K562 (cell line): Measurements from ENCODE around the gene ZSWIM3. TPM values are rescaled to one million over a fixed set of nuclear protein-coding genes. Genes with fewer than 3 reads are reported as not detected.
A peak's percentile ranks its signal among the peaks of the same experiment; 100 is the strongest.

Experiments
- ADNP ChIP-seq: fragments of 200-800 bp; sonication (Bioruptor generic); IDR thresholded peaks from 2 replicates; pipeline ENCODE4 v1.6.1; 2016; ENCODE audit warnings: missing genetic modification characterization, missing compliant biosample characterization
- ARHGAP35 ChIP-seq: fragments of 450-650 bp; IDR thresholded peaks from 2 replicates; pipeline ENCODE4 v1.6.1; 2018; ENCODE audit not compliant: partially characterized antibody
- ASH1L ChIP-seq: fragments of 450-650 bp; IDR thresholded peaks from 2 replicates; pipeline ENCODE4 v1.6.1; 2018; ENCODE audit warnings: borderline replicate concordance, mild to moderate bottlenecking, low read depth; ENCODE audit not compliant: partially characterized antibody
- CBFB ChIP-seq: sonication (generic); formaldehyde crosslinking; IDR thresholded peaks from 2 replicates; pipeline ENCODE4 v1.4.0; 2020; ENCODE audit warnings: mild to moderate bottlenecking, missing genetic modification reagents
- E2F3 ChIP-seq: fragments of 250-450 bp; sonication (Bioruptor Pico); IDR thresholded peaks from 2 replicates; pipeline ENCODE4 v1.4.0; 2020; ENCODE audit warnings: mild to moderate bottlenecking
- ESRRB ChIP-seq: fragments of 250-450 bp; sonication (Bioruptor Pico); IDR thresholded peaks from 2 replicates; pipeline ENCODE4 v1.5.0; 2020; ENCODE audit warnings: mild to moderate bottlenecking, moderate library complexity, borderline replicate concordance
- FIP1L1 ChIP-seq: fragments of 200-400 bp; formaldehyde crosslinking; IDR thresholded peaks from 2 replicates; pipeline ENCODE4 v1.6.1; 2018; ENCODE audit warnings: mild to moderate bottlenecking, low read depth, low read length; ENCODE audit not compliant: poor library complexity, severe bottlenecking
- HMG20A ChIP-seq: fragments of 450-650 bp; formaldehyde crosslinking; conservative IDR thresholded peaks from 2 replicates; pipeline ENCODE4 v1.4.0; 2020; ENCODE audit warnings: mild to moderate bottlenecking, mixed read lengths
- KLF13 ChIP-seq: fragments of 450-650 bp; IDR thresholded peaks from 2 replicates; pipeline ENCODE4 v1.6.1; 2016; ENCODE audit warnings: missing genetic modification characterization, low read depth, mild to moderate bottlenecking, missing compliant biosample characterization, moderate library complexity, borderline replicate concordance
- KLF6 ChIP-seq: fragments of 250-450 bp; sonication (Bioruptor Pico); IDR thresholded peaks from 2 replicates; pipeline ENCODE4 v1.4.0; 2020; ENCODE audit warnings: mild to moderate bottlenecking, moderate library complexity, borderline replicate concordance
- OTX1 ChIP-seq: fragments of 450-650 bp; formaldehyde crosslinking; IDR thresholded peaks from 2 replicates; pipeline ENCODE4 v1.4.0; 2022; ENCODE audit warnings: mild to moderate bottlenecking
- PTTG1 ChIP-seq: fragments of 450-650 bp; IDR thresholded peaks from 2 replicates; pipeline ENCODE4 v1.6.1; 2016; ENCODE audit warnings: low read depth, mild to moderate bottlenecking, missing genetic modification characterization, missing compliant biosample characterization
- TRIM24 ChIP-seq, 2 experiments: fragments of 450-650 bp; IDR thresholded peaks; 2 replicates each; pipeline ENCODE4 v1.6.1; 2016
- YBX1 ChIP-seq: fragments of 450-650 bp; IDR thresholded peaks from 2 replicates; pipeline ENCODE4 v1.7.1; 2016; ENCODE audit warnings: mild to moderate bottlenecking
- ZKSCAN1 ChIP-seq: fragments of 150-350 bp; IDR thresholded peaks from 2 replicates; pipeline ENCODE4 v1.6.1; 2016; ENCODE audit warnings: low read depth, low read length
- ZKSCAN3 ChIP-seq: fragments of 250-450 bp; sonication (Bioruptor Pico); IDR thresholded peaks from 2 replicates; pipeline ENCODE4 v1.4.0; 2020
- ZNF140 ChIP-seq: fragments of 250-450 bp; sonication (Bioruptor Pico); IDR thresholded peaks from 2 replicates; pipeline ENCODE4 v1.8.0; 2021; ENCODE audit warnings: moderate library complexity, mild to moderate bottlenecking, inconsistent platforms
- ZNF274 ChIP-seq: IDR thresholded peaks from 2 replicates; pipeline ENCODE4 v1.6.1; 2011; ENCODE audit warnings: low read depth, mild to moderate bottlenecking, low read length, moderate library complexity, borderline replicate concordance
- ZNF695 ChIP-seq: fragments of 450-650 bp; formaldehyde crosslinking; IDR thresholded peaks from 2 replicates; pipeline ENCODE4 v1.4.0; 2020; ENCODE audit warnings: mild to moderate bottlenecking, moderate library complexity
- polyA plus RNA-seq, 8 experiments: library from polyadenylated mRNA; depleted of rRNA in 4 of 8; stranded (reverse) in 5 of 8; unstranded in 3 of 8; fragments of >200 nt; fragmentation: Nextera tagmentation in 2 of 8; fragmentation: Illumina TruSeq in 1 of 8; extraction: Ambion mirVana in 2 of 8; extraction: Trizol in 1 of 8; gene quantifications; 2 replicates each; pipeline versions ENCODE4 v1.2.1 to v1.2.3, GENCODE V29; 2011 to 2014; ENCODE audit warnings: inconsistent platforms in 1 of 8, missing spikeins in 1 of 8
- total RNA-seq, 7 experiments: library from RNA; depleted of rRNA in 6 of 7; stranded (reverse); fragments of >200 nt in 6 of 7; fragmentation: Illumina TruSeq in 2 of 7; extraction: Trizol in 2 of 7; gene quantifications; 2 replicates each; pipeline versions ENCODE4 v1.2.1 to v1.2.3, GENCODE V29; 2011 to 2021; ENCODE audit warnings: low replicate concordance in 1 of 7
- TF ChIP-seq, protein P1 (sequence below): fragments of 250-450 bp; sonication (Bioruptor Pico); IDR thresholded peaks from 2 replicates; pipeline ENCODE4 v1.5.0; 2020; ENCODE audit warnings: mild to moderate bottlenecking
- TF ChIP-seq, protein P2 (sequence below): fragments of 250-450 bp; sonication (Bioruptor Pico); IDR thresholded peaks from 2 replicates; pipeline ENCODE4 v1.4.0; 2020; ENCODE audit warnings: mild to moderate bottlenecking, moderate library complexity, borderline replicate concordance
- TF ChIP-seq, protein P3 (sequence below): fragments of 250-450 bp; sonication (Bioruptor Pico); IDR thresholded peaks from 2 replicates; pipeline ENCODE4 v1.5.0; 2022; ENCODE audit warnings: mild to moderate bottlenecking

Gene ZSWIM3
- total and polyA plus RNA-seq, 9 of the 15 experiments (the other 6 are each of a cell fraction or from before 2014, with no cell fraction given) = 1.7 to 4.3 (median 2.9) TPM

- peak; percentile 80 for TF ChIP-seq KLF13 (tag)
- TF ChIP-seq, protein P1, sequence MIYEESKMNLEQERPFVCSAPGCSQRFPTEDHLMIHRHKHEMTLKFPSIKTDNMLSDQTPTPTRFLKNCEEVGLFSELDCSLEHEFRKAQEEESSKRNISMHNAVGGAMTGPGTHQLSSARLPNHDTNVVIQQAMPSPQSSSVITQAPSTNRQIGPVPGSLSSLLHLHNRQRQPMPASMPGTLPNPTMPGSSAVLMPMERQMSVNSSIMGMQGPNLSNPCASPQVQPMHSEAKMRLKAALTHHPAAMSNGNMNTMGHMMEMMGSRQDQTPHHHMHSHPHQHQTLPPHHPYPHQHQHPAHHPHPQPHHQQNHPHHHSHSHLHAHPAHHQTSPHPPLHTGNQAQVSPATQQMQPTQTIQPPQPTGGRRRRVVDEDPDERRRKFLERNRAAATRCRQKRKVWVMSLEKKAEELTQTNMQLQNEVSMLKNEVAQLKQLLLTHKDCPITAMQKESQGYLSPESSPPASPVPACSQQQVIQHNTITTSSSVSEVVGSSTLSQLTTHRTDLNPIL = 0 out of 2 replicates have a peak, but pooled peaks have one; percentile 33
- TF ChIP-seq YBX1 = no peak
- TF ChIP-seq E2F3 (CRISPR knock-in tag) = no peak; the same call in 1 of the 2 replicates
- TF ChIP-seq TRIM24 (IDR thresholded peaks at IDR 0.05) = peak in 1 of 2 experiments; percentile 50; a peak in 1 of 4 replicates
- TF ChIP-seq ZKSCAN3 (CRISPR knock-in tag) = no peak
- TF ChIP-seq ZNF140 (CRISPR knock-in tag) = no peak
- TF ChIP-seq PTTG1 (tag) = no peak
- TF ChIP-seq, protein P2, sequence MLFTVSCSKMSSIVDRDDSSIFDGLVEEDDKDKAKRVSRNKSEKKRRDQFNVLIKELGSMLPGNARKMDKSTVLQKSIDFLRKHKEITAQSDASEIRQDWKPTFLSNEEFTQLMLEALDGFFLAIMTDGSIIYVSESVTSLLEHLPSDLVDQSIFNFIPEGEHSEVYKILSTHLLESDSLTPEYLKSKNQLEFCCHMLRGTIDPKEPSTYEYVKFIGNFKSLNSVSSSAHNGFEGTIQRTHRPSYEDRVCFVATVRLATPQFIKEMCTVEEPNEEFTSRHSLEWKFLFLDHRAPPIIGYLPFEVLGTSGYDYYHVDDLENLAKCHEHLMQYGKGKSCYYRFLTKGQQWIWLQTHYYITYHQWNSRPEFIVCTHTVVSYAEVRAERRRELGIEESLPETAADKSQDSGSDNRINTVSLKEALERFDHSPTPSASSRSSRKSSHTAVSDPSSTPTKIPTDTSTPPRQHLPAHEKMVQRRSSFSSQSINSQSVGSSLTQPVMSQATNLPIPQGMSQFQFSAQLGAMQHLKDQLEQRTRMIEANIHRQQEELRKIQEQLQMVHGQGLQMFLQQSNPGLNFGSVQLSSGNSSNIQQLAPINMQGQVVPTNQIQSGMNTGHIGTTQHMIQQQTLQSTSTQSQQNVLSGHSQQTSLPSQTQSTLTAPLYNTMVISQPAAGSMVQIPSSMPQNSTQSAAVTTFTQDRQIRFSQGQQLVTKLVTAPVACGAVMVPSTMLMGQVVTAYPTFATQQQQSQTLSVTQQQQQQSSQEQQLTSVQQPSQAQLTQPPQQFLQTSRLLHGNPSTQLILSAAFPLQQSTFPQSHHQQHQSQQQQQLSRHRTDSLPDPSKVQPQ = peak; percentile 64; the same call in 1 of the 2 replicates
- no peak; the same call in 1 of the 2 replicates for TF ChIP-seq OTX1 (CRISPR knock-in tag)
- TF ChIP-seq CBFB (CRISPR knock-in tag) = peak; percentile 79
- TF ChIP-seq ASH1L = no peak
- no peak for TF ChIP-seq ARHGAP35
- 0 out of 2 replicates have a peak, but pooled peaks have one; percentile 37 for TF ChIP-seq ZKSCAN1
- no peak for TF ChIP-seq ADNP (tag)
- TF ChIP-seq HMG20A (CRISPR knock-in tag) = no peak
- TF ChIP-seq KLF6 (CRISPR knock-in tag) = no peak
- TF ChIP-seq, protein P3, sequence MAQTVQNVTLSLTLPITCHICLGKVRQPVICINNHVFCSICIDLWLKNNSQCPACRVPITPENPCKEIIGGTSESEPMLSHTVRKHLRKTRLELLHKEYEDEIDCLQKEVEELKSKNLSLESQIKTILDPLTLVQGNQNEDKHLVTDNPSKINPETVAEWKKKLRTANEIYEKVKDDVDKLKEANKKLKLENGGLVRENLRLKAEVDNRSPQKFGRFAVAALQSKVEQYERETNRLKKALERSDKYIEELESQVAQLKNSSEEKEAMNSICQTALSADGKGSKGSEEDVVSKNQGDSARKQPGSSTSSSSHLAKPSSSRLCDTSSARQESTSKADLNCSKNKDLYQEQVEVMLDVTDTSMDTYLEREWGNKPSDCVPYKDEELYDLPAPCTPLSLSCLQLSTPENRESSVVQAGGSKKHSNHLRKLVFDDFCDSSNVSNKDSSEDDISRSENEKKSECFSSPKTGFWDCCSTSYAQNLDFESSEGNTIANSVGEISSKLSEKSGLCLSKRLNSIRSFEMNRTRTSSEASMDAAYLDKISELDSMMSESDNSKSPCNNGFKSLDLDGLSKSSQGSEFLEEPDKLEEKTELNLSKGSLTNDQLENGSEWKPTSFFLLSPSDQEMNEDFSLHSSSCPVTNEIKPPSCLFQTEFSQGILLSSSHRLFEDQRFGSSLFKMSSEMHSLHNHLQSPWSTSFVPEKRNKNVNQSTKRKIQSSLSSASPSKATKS = no peak
- peak; percentile 67 for TF ChIP-seq FIP1L1
- TF ChIP-seq ZNF274 = no peak
- no peak for TF ChIP-seq ZNF695
- TF ChIP-seq ESRRB (CRISPR knock-in tag) = no peak
These were observed 33.9 kb downstream of the ZSWIM3 start, which contains the start of the genes CTSA and NEURL2 (continued) for GRCh38 chr20:45890985-45891983.
